Endothelial cell of umbilical vein (primary cell): ENCODE data around the gene NHLH2. TPM values are rescaled to one million over a fixed set of nuclear protein-coding genes. Genes with fewer than 3 reads are reported as not detected.

Source experiments
- BruUV-seq: library from RNA; stranded (reverse); fragments of 400-500 nt; replicated peaks from 2 replicates; lab custom pipeline; 2021; lab: Mats Ljungman, UMichigan
- CTCF ChIA-PET: fragments of 300-600, 350-600 bp; sonication (Branson Sonifier 250); formaldehyde crosslinking; loops from one replicate; lab custom pipeline; 2021; ENCODE audit warnings: antibody characterized with exemption, inconsistent platforms; lab: Charles Lee
- POLR2A ChIA-PET: fragments of 300-600, 350-600 bp; sonication (Branson Sonifier 250); formaldehyde crosslinking; loops from one replicate; lab custom pipeline; 2021; ENCODE audit warnings: antibody characterized with exemption, inconsistent platforms; lab: Charles Lee
- DNase-seq: peaks from one replicate; pipeline ENCODE4 v3.0.0-alpha.2; 2011; ENCODE audit warnings: low read depth, low spot score
- FAIRE-seq: peaks from 2 replicates; lab custom pipeline; 2011; peaks lifted over from hg19 to GRCh38; lab: Jason Lieb, UNC
- H2AFZ ChIP-seq: 2 replicates; pipeline ENCODE4 v1.6.0; 2012; ENCODE audit warnings: low read depth, low read length, control low read depth, inconsistent platforms
- H3K27ac ChIP-seq: 2 replicates; pipeline ENCODE4 v1.5.1; 2011; ENCODE audit warnings: low read depth, mild to moderate bottlenecking, control low read depth, low read length, moderate library complexity; ENCODE audit not compliant: insufficient read depth
- H3K27me3 ChIP-seq, 2 experiments: 2 replicates each; pipeline versions ENCODE4 v1.6.0 to v1.6.1; 2011; ENCODE audit warnings: low read length in 2 of 2, mixed read lengths in 1 of 2; ENCODE audit not compliant: control insufficient read depth in 2 of 2, insufficient read depth in 2 of 2
- H3K36me3 ChIP-seq, 2 experiments: 2 replicates in 1 of 2; 3 replicates in 1 of 2; pipeline ENCODE4 v1.5.1; 2011; ENCODE audit warnings: low read length in 2 of 2, mild to moderate bottlenecking in 1 of 2, moderate library complexity in 1 of 2; ENCODE audit not compliant: control insufficient read depth in 2 of 2, insufficient read depth in 2 of 2; ENCODE audit errors: extremely low read depth in 1 of 2
- H3K4me1 ChIP-seq: 3 replicates; pipeline ENCODE4 v1.5.1; 2011; ENCODE audit warnings: mild to moderate bottlenecking, low read length; ENCODE audit not compliant: control insufficient read depth, insufficient read depth; ENCODE audit errors: extremely low read depth
- H3K4me2 ChIP-seq: 2 replicates; pipeline ENCODE4 v1.6.1; 2011; ENCODE audit warnings: low read length, control low read depth, mixed read lengths; ENCODE audit not compliant: insufficient read depth
- H3K4me3 ChIP-seq, 3 experiments: fragments of 200-600 bp in 1 of 3; sonication (generic), shearing (Covaris generic) in 1 of 3; replicated peaks in 1 of 3; 2 replicates each; pipeline ENCODE4 v1.5.1; 2011 to 2016; ENCODE audit warnings: control low read depth in 3 of 3, low read length in 3 of 3, mild to moderate bottlenecking in 2 of 3, inconsistent platforms in 1 of 3, low read depth in 1 of 3, moderate library complexity in 1 of 3; ENCODE audit not compliant: insufficient read depth in 1 of 3
- H3K79me2 ChIP-seq: 2 replicates; pipeline ENCODE4 v1.6.0; 2012; ENCODE audit warnings: low read length, inconsistent platforms; ENCODE audit not compliant: control insufficient read depth, insufficient read depth
- H3K9ac ChIP-seq: replicated peaks from 2 replicates; pipeline ENCODE3; 2011; ENCODE audit warnings: low read length, control low read depth; ENCODE audit not compliant: insufficient read depth; ENCODE audit errors: extremely low read depth
- H3K9me1 ChIP-seq: replicated peaks from 3 replicates; pipeline ENCODE4 v1.6.0; 2011; ENCODE audit warnings: mild to moderate bottlenecking, low read length; ENCODE audit not compliant: control insufficient read depth, insufficient read depth; ENCODE audit errors: extremely low read depth
- H3K9me3 ChIP-seq: replicated peaks from 2 replicates; pipeline ENCODE4 v1.5.1; 2012; ENCODE audit warnings: low read length, inconsistent platforms; ENCODE audit not compliant: control insufficient read depth, insufficient read depth
- H4K20me1 ChIP-seq: replicated peaks from 2 replicates; pipeline ENCODE3; 2011; ENCODE audit warnings: mild to moderate bottlenecking, low read length; ENCODE audit not compliant: control insufficient read depth, insufficient read depth; ENCODE audit errors: extremely low read depth
- EZH2 ChIP-seq: IDR thresholded peaks from 2 replicates; pipeline ENCODE4 v1.6.1; 2012; ENCODE audit warnings: borderline replicate concordance, low read depth, mild to moderate bottlenecking, moderate library complexity, low read length, inconsistent platforms; ENCODE audit not compliant: severe bottlenecking
- FOS ChIP-seq: IDR thresholded peaks from 2 replicates; pipeline ENCODE4 v1.6.1; 2011; ENCODE audit warnings: mild to moderate bottlenecking, low read length, moderate library complexity, borderline replicate concordance; ENCODE audit not compliant: insufficient read depth
- GATA2 ChIP-seq: IDR thresholded peaks from 2 replicates; pipeline ENCODE4 v1.7.0; 2011; ENCODE audit warnings: low read depth, mild to moderate bottlenecking, moderate library complexity, mixed read lengths, low read length; ENCODE audit not compliant: insufficient read length, insufficient read depth
- JUN ChIP-seq: IDR thresholded peaks from 2 replicates; pipeline ENCODE4 v1.6.1; 2011; ENCODE audit warnings: borderline replicate concordance, low read depth; ENCODE audit not compliant: insufficient read length, insufficient read depth
- MYC ChIP-seq: IDR thresholded peaks from one replicate; pipeline ENCODE4 v1.6.1; 2011; ENCODE audit warnings: mild to moderate bottlenecking, low read depth, low read length
- POLR2A ChIP-seq: IDR thresholded peaks from 2 replicates; pipeline ENCODE4 v1.6.1; 2012; ENCODE audit warnings: low read depth, mild to moderate bottlenecking, control low read depth, low read length
- POLR2AphosphoS5 ChIP-seq: IDR thresholded peaks from 2 replicates; pipeline ENCODE4 v1.6.1; 2012; ENCODE audit warnings: low read depth, mild to moderate bottlenecking, control low read depth, low read length, moderate library complexity; ENCODE audit not compliant: insufficient read depth
- dilution Hi-C: fragments of 300-500 bp; cut with MboI; formaldehyde crosslinking; loops from one replicate; pipeline ENCODE4 v1.15.0; 2019; ENCODE audit warnings: low sequenced_read_pairs; ENCODE audit not compliant: extremely low pct_ligation_motif_present
- intact Hi-C: fragments of 100-400 bp; cut with micrococcal nuclease; formaldehyde crosslinking; loops from one replicate; pipeline ENCODE4 v1.10.0; 2022
- polyA plus RNA-seq, 4 experiments: library from polyadenylated mRNA; depleted of rRNA in 3 of 4; stranded (reverse) in 3 of 4; unstranded in 1 of 4; fragments of >200 nt; gene quantifications; 2 replicates each; pipeline versions ENCODE4 v1.2.1 to v1.2.3, GENCODE V29; 2011 to 2012; ENCODE audit warnings: missing spikeins in 1 of 4
- total RNA-seq: library from RNA; stranded (reverse); gene quantifications from 2 replicates; pipeline ENCODE4 v1.2.3, GENCODE V29; 2021
- TF ChIP-seq, protein P1 (sequence below): IDR thresholded peaks from 2 replicates; pipeline ENCODE4 v1.6.1; 2011; ENCODE audit not compliant: insufficient read depth, insufficient read length
- TF ChIP-seq, protein P2 (sequence below), 2 donors: IDR thresholded peaks; 1 replicate in 1 of 2; 2 replicates in 1 of 2; pipeline ENCODE4 v1.5.1; 2011; ENCODE audit warnings: low read length in 2 of 2, mild to moderate bottlenecking in 2 of 2, moderate library complexity in 2 of 2, control low read depth in 1 of 2, inconsistent platforms in 1 of 2, low read depth in 1 of 2; ENCODE audit not compliant: insufficient read depth in 1 of 2; ENCODE audit errors: extremely low read depth in 1 of 2

Gene NHLH2
- total and polyA plus RNA-seq, 2 donors (not counting 3 experiments of a cell fraction or from before 2014, with no cell fraction given), result not detected

DNA sequence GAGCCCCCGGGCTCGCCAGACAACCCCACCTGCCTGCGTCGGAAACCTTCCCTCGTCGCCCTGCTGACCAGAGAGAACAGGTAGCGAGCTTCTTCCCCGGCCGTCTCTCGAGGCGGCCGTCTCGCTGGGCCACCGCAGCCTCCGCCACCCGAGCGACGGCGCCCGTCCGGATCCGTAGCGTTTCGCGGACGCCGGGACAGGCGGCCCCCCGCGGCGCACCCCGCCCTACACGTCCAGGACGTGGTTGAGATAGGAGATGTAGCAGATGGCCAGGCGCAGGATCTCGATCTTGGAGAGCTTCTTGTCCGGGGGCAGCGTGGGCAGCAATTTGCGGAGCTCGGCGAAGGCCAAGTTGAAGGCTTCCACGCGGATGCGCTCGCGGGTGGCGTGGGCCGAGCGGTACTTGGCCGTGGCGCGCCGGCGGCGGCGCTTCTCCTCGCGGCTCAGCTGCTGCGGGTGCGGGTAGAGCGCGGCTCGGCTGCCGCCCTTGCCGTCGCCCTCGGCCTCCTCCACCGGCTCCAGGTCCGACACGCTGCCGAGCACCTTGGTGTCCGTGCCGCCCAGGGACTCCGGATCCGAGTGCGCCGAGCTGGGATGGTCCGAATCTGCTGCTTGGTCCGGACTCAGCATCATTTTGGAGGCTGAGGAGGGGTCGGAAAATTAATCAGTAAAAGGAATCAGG lies 3.0 kb downstream of the NHLH2 start:
- Histone ChIP-seq H3K9ac (no peak overlapping the region), H3K79me2 (no peaks in the 10 kb centered on the region), H3K4me3 (no peak overlapping the region), H3K4me2 (no peak overlapping the region), H3K4me1 (peaks cover 6% of the 10 kb centered on the region), H3K9me1 (no peaks in the 10 kb centered on the region), H3K27me3 (peaks cover 57 to 86% of the 10 kb centered on the region in 2 experiments), H3K9me3 (no peaks in the 10 kb centered on the region), H3K27ac (no peak overlapping the region), H2AFZ (no peak overlapping the region), H4K20me1 (no peaks in the 10 kb centered on the region), H3K36me3 (no peaks in the 10 kb centered on the region)
- TF ChIP-seq FOS, result no peak
- no peak for TF ChIP-seq GATA2
- TF ChIP-seq EZH2, result peak; percentile 95
- TF ChIP-seq, protein P1, sequence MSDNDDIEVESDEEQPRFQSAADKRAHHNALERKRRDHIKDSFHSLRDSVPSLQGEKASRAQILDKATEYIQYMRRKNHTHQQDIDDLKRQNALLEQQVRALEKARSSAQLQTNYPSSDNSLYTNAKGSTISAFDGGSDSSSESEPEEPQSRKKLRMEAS, result no peak
- TF ChIP-seq JUN, result no peak
- TF ChIP-seq POLR2A, result no peak
- TF ChIP-seq, protein P2, sequence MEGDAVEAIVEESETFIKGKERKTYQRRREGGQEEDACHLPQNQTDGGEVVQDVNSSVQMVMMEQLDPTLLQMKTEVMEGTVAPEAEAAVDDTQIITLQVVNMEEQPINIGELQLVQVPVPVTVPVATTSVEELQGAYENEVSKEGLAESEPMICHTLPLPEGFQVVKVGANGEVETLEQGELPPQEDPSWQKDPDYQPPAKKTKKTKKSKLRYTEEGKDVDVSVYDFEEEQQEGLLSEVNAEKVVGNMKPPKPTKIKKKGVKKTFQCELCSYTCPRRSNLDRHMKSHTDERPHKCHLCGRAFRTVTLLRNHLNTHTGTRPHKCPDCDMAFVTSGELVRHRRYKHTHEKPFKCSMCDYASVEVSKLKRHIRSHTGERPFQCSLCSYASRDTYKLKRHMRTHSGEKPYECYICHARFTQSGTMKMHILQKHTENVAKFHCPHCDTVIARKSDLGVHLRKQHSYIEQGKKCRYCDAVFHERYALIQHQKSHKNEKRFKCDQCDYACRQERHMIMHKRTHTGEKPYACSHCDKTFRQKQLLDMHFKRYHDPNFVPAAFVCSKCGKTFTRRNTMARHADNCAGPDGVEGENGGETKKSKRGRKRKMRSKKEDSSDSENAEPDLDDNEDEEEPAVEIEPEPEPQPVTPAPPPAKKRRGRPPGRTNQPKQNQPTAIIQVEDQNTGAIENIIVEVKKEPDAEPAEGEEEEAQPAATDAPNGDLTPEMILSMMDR (IDR thresholded peaks at IDR 0.05; ENCODE audit: extremely low read depth in 1 of 2, insufficient read depth in 1 of 2, low read depth in 1 of 2, low read length in 2 of 2), result no peak
- no peak for TF ChIP-seq POLR2AphosphoS5
- TF ChIP-seq MYC, result no peak
- FAIRE-seq (no peak), DNase-seq (no peak)
- CTCF ChIA-PET, result no interaction called here
- intact Hi-C loops (no loop called here), dilution Hi-C loops (no loop called here)
- BruUV-seq, result no TSS peak
- POLR2A ChIA-PET, result no interaction called here
